ENCODE data around the gene HGS. TPM values are rescaled to one million over a fixed set of nuclear protein-coding genes. Genes with fewer than 3 reads are reported as not detected.

The HGS gene
- total RNA-seq, 1 donor from 2014 or later = 215 TPM

DNA sequence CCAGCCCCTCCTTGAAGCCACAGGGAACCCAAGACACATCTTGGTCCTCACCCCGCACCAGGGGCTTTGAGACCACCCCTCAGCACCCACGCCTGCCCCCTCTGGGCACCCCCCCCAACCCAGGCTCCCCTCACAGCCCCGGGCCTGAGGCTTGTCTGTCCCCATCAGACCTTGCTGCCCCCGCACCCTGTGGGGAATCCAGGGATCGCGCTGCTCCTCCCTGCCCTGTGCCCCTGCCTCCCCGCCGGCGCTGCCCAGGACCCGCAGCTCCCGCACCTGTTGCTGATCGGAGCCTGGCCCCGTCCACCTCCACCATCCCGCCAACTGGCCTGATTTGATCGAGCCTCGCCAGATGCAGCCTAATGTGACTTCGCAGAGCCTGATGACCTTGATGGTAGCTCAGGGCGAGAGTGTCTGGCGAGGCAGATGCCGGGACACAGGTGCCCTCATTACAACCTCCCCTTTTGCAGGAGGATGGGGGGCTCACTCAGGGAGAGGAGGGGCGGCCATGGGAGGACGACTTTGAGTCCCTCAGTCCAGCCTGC, 57.3 kb downstream of the HGS start:
- no peak for DNase-seq (ENCODE audit: low read depth)
- Histone ChIP-seq H3K4me3 (ENCODE audit: low read depth, low read length) (no peak overlapping the region), H3K27me3 (ENCODE audit: control insufficient read depth, insufficient read depth, low read length) (peaks cover 18% of the 10 kb centered on the region), H3K36me3 (ENCODE audit: control insufficient read depth, insufficient read depth, low read length) (no peaks in the 10 kb centered on the region)
- TF ChIP-seq CTCF (IDR thresholded peaks at IDR 0.05; ENCODE audit: insufficient read depth, low read length, poor library complexity, severe bottlenecking) = no peak

- no peak overlapping the region for H3K4me3 ChIP-seq (ENCODE audit: low read depth, low read length)
- DNase-seq (ENCODE audit: low read depth) = no peak
- peaks cover 17% of the 10 kb centered on the region for H3K27me3 ChIP-seq (ENCODE audit: control insufficient read depth, insufficient read depth, low read length)
- no peak for TF ChIP-seq CTCF (IDR thresholded peaks at IDR 0.05; ENCODE audit: insufficient read depth, low read length, poor library complexity, severe bottlenecking)
- no peaks in the 10 kb centered on the region for H3K36me3 ChIP-seq (ENCODE audit: control insufficient read depth, insufficient read depth, low read length)
Observed at GRCh38 chr17:81741594-81742452, 58.0 kb downstream of the HGS start.

Other genes with a start within 250 kb of the HGS start
- 8,883 and 9,424 TPM in 2 replicates for gene ACTG1, start 171.2 kb upstream of the HGS start, total RNA-seq
- 0.29 and 0.41 TPM in 2 replicates for gene FSCN2, start 155.6 kb upstream of the HGS start, total RNA-seq
- 41.4 and 49.1 TPM in 2 replicates for gene FAAP100, start 131.7 kb upstream of the HGS start, total RNA-seq
- gene NPLOC4, start 46.9 kb upstream of the HGS start, total RNA-seq = 61.4 and 73.3 TPM in 2 replicates
- gene TSPAN10, start 46.8 kb upstream of the HGS start, total RNA-seq = 0.17 and 0.68 TPM in 2 replicates
- gene PDE6G, start 27.5 kb upstream of the HGS start, total RNA-seq = 2.2 and 5.3 TPM in 2 replicates
- 31.3 and 41.7 TPM in 2 replicates for gene OXLD1, start 17.4 kb upstream of the HGS start, total RNA-seq
- 22.0 and 25.6 TPM in 2 replicates for gene CCDC137, start 17.3 kb upstream of the HGS start, total RNA-seq
- 58.9 and 67.1 TPM in 2 replicates for gene ARL16, start 214 bp upstream of the HGS start, total RNA-seq
- gene MRPL12, start 19.4 kb downstream of the HGS start, total RNA-seq = 66.1 and 70.5 TPM in 2 replicates
- gene SLC25A10, start 28.3 kb downstream of the HGS start, total RNA-seq = 23.7 and 27.8 TPM in 2 replicates
- not detected in 2 replicates for gene GCGR, start 120.1 kb downstream of the HGS start, total RNA-seq
- gene MCRIP1, start 149.3 kb downstream of the HGS start, total RNA-seq = 131 and 137 TPM in 2 replicates
- 0.38 TPM in 1 of 2 replicates, not detected in the other for gene PPP1R27, start 151.0 kb downstream of the HGS start, total RNA-seq
- gene P4HB, start 176.5 kb downstream of the HGS start, total RNA-seq = 870 and 1,165 TPM in 2 replicates
- 243 and 355 TPM in 2 replicates for gene ARHGDIA, start 187.3 kb downstream of the HGS start, total RNA-seq
- 143 and 151 TPM in 2 replicates for gene ALYREF, start 207.6 kb downstream of the HGS start, total RNA-seq
- 205 and 232 TPM in 2 replicates for gene ANAPC11, start 207.7 kb downstream of the HGS start, total RNA-seq
- gene NPB, start 218.2 kb downstream of the HGS start, total RNA-seq = 1.2 and 1.9 TPM in 2 replicates
- gene PCYT2, start 227.4 kb downstream of the HGS start, total RNA-seq = 30.4 and 41.1 TPM in 2 replicates
- gene SIRT7, start 234.2 kb downstream of the HGS start, total RNA-seq = 26.4 and 31.3 TPM in 2 replicates
- gene MAFG, start 243.7 kb downstream of the HGS start, total RNA-seq = 39.7 and 41.1 TPM in 2 replicates

All from kidney epithelial cell (primary cell).